MM.1S (cell line): ENCODE measurements around the gene LDLR.

ENCODE experiments used
- DNase-seq: peaks from one replicate; pipeline ENCODE4 v3.0.0-alpha.2; 2015
- H2AFZ ChIP-seq: fragments of 300-600 bp; sonication (generic); 2 replicates; pipeline ENCODE4 v1.6.0; 2016; ENCODE audit warnings: antibody characterized with exemption, low read length
- H3F3A ChIP-seq: fragments of 300-600 bp; sonication (generic); 2 replicates; pipeline ENCODE4 v1.6.1; 2016; ENCODE audit warnings: mild to moderate bottlenecking, antibody characterized with exemption, low read length, moderate library complexity, mixed read lengths; ENCODE audit not compliant: insufficient read depth
- H3K27ac ChIP-seq: fragments of 300-600 bp; sonication (generic); 2 replicates; pipeline ENCODE4 v1.5.1; 2016; ENCODE audit warnings: mild to moderate bottlenecking, low read length
- H3K27me3 ChIP-seq: fragments of 300-600 bp; sonication (generic); replicated peaks from 2 replicates; pipeline ENCODE4 v1.6.0; 2016; ENCODE audit warnings: low read length; ENCODE audit not compliant: insufficient read depth
- H3K36me3 ChIP-seq: fragments of 300-600 bp; sonication (generic); replicated peaks from 2 replicates; pipeline ENCODE4 v1.6.1; 2016; ENCODE audit warnings: mild to moderate bottlenecking, low read length, mixed read lengths; ENCODE audit not compliant: insufficient read depth
- H3K4me1 ChIP-seq: fragments of 300-600 bp; sonication (generic); 2 replicates; pipeline ENCODE4 v1.6.1; 2016; ENCODE audit warnings: low read length, mixed read lengths
- H3K4me2 ChIP-seq: fragments of 300-600 bp; sonication (generic); 2 replicates; pipeline ENCODE4 v1.6.0; 2016; ENCODE audit warnings: low read depth, low read length
- H3K4me3 ChIP-seq: fragments of 300-600 bp; sonication (generic); 2 replicates; pipeline ENCODE4 v1.5.1; 2016; ENCODE audit warnings: low read length, mixed read lengths
- H3K79me2 ChIP-seq: fragments of 300-600 bp; sonication (generic); 2 replicates; pipeline ENCODE4 v1.6.1; 2016; ENCODE audit warnings: mixed run types, low read length, mixed read lengths
- H3K9ac ChIP-seq: fragments of 300-600 bp; sonication (generic); 2 replicates; pipeline ENCODE4 v1.6.1; 2016; ENCODE audit warnings: low read length, mixed read lengths
- H3K9me2 ChIP-seq: fragments of 300-600 bp; sonication (generic); replicated peaks from 2 replicates; pipeline ENCODE4 v1.6.1; 2016; ENCODE audit warnings: mild to moderate bottlenecking, low read length, mixed read lengths; ENCODE audit not compliant: insufficient read depth
- H3K9me3 ChIP-seq: fragments of 300-600 bp; sonication (generic); replicated peaks from 2 replicates; pipeline ENCODE4 v1.6.1; 2016; ENCODE audit warnings: mild to moderate bottlenecking, low read length, mixed read lengths; ENCODE audit not compliant: insufficient read depth
- H4K20me1 ChIP-seq: fragments of 300-600 bp; sonication (generic); 2 replicates; pipeline ENCODE4 v1.6.1; 2016; ENCODE audit warnings: mild to moderate bottlenecking, low read length, moderate library complexity, mixed read lengths; ENCODE audit not compliant: insufficient read depth
- CTCF ChIP-seq: fragments of 300-600 bp; sonication (generic); IDR thresholded peaks from 2 replicates; pipeline ENCODE4 v1.5.1; 2016; ENCODE audit warnings: antibody characterized with exemption, low read length, mixed read lengths
- EZH2 ChIP-seq: fragments of 300-600 bp; sonication (generic); optimal IDR thresholded peaks from 2 replicates; pipeline ENCODE3; 2017; ENCODE audit warnings: low read depth, mild to moderate bottlenecking, antibody characterized with exemption, low read length, mixed read lengths
- EZH2phosphoT487 ChIP-seq: fragments of 300-600 bp; sonication (generic); IDR thresholded peaks from 2 replicates; pipeline ENCODE4 v1.6.1; 2018; ENCODE audit warnings: antibody characterized with exemption, low read length

Gene LDLR

GRCh38 chr19:11148001-11148400, 58.7 kb downstream of the LDLR start:
- Histone ChIP-seq H3K9ac (no peak overlapping the region), H3K4me3 (no peak overlapping the region), H3K27ac (no peak overlapping the region), H3K36me3 (no peaks in the 10 kb centered on the region), H2AFZ (no peak overlapping the region), H3K4me2 (no peak overlapping the region), H3K27me3 (no peaks in the 10 kb centered on the region), H3K9me3 (no peaks in the 10 kb centered on the region), H4K20me1 (no peaks in the 10 kb centered on the region), H3K79me2 (peaks cover 30% of the 10 kb centered on the region), H3F3A (no peaks in the 10 kb centered on the region), H3K4me1 (no peaks in the 10 kb centered on the region), H3K9me2 (no peaks in the 10 kb centered on the region)
- no peak for DNase-seq
- TF ChIP-seq CTCF (no peak), EZH2phosphoT487 (no peak), EZH2 (no peak)

- no peak overlapping the region for H3K4me2 ChIP-seq
- no peaks in the 10 kb centered on the region for H3F3A ChIP-seq
- H3K79me2 ChIP-seq = peaks cover 55% of the 10 kb centered on the region
- H2AFZ ChIP-seq = no peak overlapping the region
- TF ChIP-seq EZH2 (no peak), EZH2phosphoT487 (no peak), CTCF (no peak)
- no peaks in the 10 kb centered on the region for H3K9me2 ChIP-seq
- no peaks in the 10 kb centered on the region for H4K20me1 ChIP-seq
- no peak overlapping the region for H3K4me3 ChIP-seq
- H3K9me3 ChIP-seq = no peaks in the 10 kb centered on the region
- H3K27ac ChIP-seq = no peak overlapping the region
- no peak overlapping the region for H3K9ac ChIP-seq
- no peak for DNase-seq
- no peaks in the 10 kb centered on the region for H3K36me3 ChIP-seq
- H3K27me3 ChIP-seq = no peaks in the 10 kb centered on the region
- H3K4me1 ChIP-seq = peaks cover 6% of the 10 kb centered on the region; the same call in 1 of the 2 replicates
These were observed 61.9 kb downstream of the LDLR start for GRCh38 chr19:11151181-11151580.

GRCh38 chr19:11152318-11153062, 63.2 kb downstream of the LDLR start:
- no peak for TF ChIP-seq EZH2phosphoT487
- no peak for TF ChIP-seq EZH2
- no peak for TF ChIP-seq CTCF
- H3K4me1 ChIP-seq = peaks cover 10% of the 10 kb centered on the region; the same call in 1 of the 2 replicates
- H3K27me3 ChIP-seq = no peaks in the 10 kb centered on the region
- H2AFZ ChIP-seq = no peak overlapping the region
- no peak overlapping the region for H3K27ac ChIP-seq
- H3K79me2 ChIP-seq = peaks cover 55% of the 10 kb centered on the region
- no peak for DNase-seq
- H4K20me1 ChIP-seq = no peaks in the 10 kb centered on the region
- H3F3A ChIP-seq = no peaks in the 10 kb centered on the region
- no peak overlapping the region for H3K4me3 ChIP-seq
- H3K9me3 ChIP-seq = no peaks in the 10 kb centered on the region
- no peaks in the 10 kb centered on the region for H3K36me3 ChIP-seq
- no peaks in the 10 kb centered on the region for H3K9me2 ChIP-seq
- H3K4me2 ChIP-seq = no peak overlapping the region
- H3K9ac ChIP-seq = no peak overlapping the region
